MCF 10A (cell line): ENCODE measurements around the gene IKZF5. TPM values are rescaled to one million over a fixed set of nuclear protein-coding genes. Genes with fewer than 3 reads are reported as not detected.

ENCODE experiments used
- BruUV-seq: library from RNA; stranded (reverse); fragments of 400-500 nt; replicated peaks from 2 replicates; lab custom pipeline; 2021; lab: Mats Ljungman, UMichigan
- CTCF ChIA-PET: fragments of 300-600 bp; sonication (Branson Sonifier 250); formaldehyde crosslinking; extraction: SDS; loops from one replicate; lab custom pipeline; 2021; ENCODE audit warnings: antibody characterized with exemption, inconsistent platforms; lab: Yijun Ruan, JAX
- POLR2A ChIA-PET: fragments of 300-600, 350-650 bp; sonication (Branson Sonifier 250); formaldehyde crosslinking; extraction: SDS; loops from one replicate; lab custom pipeline; 2020; ENCODE audit warnings: antibody characterized with exemption, inconsistent platforms; lab: Yijun Ruan, JAX
- DNase-seq: peaks from one replicate; pipeline ENCODE4 v3.0.0-alpha.2; 2018; ENCODE audit not compliant: unreplicated experiment
- H3K27ac Mint-ChIP-seq: one replicate; pipeline ENCODE4 v1.8.0; 2022; ENCODE audit warnings: mild to moderate bottlenecking, low read depth, mixed read lengths; ENCODE audit not compliant: unreplicated experiment
- H3K27me3 Mint-ChIP-seq: one replicate; pipeline ENCODE4 v1.8.0; 2022; ENCODE audit warnings: mixed read lengths; ENCODE audit not compliant: insufficient read depth, unreplicated experiment
- H3K36me3 Mint-ChIP-seq: one replicate; pipeline ENCODE4 v1.8.0; 2022; ENCODE audit warnings: mild to moderate bottlenecking, moderate library complexity, mixed read lengths; ENCODE audit not compliant: insufficient read depth, unreplicated experiment
- H3K4me1 Mint-ChIP-seq: one replicate; pipeline ENCODE4 v1.8.0; 2022; ENCODE audit warnings: mixed read lengths; ENCODE audit not compliant: insufficient read depth, unreplicated experiment
- H3K4me3 Mint-ChIP-seq: one replicate; pipeline ENCODE4 v1.8.0; 2022; ENCODE audit warnings: mild to moderate bottlenecking, moderate library complexity, mixed read lengths; ENCODE audit not compliant: unreplicated experiment
- H3K9me3 Mint-ChIP-seq: one replicate; pipeline ENCODE4 v1.8.0; 2022; ENCODE audit warnings: mixed read lengths; ENCODE audit not compliant: unreplicated experiment
- intact Hi-C: fragments of 100-400 bp; cut with micrococcal nuclease; formaldehyde crosslinking; loops from 2 replicates; pipeline ENCODE4 v1.14.1; 2022
- total RNA-seq: library from RNA; stranded (reverse); gene quantifications from 2 replicates; pipeline ENCODE4 v1.2.3, GENCODE V29; 2022
- TF ChIP-seq, protein P1 (sequence below): fragments of 200-600 bp; IDR thresholded peaks from one replicate; pipeline ENCODE4 v1.8.0; 2022; ENCODE audit warnings: antibody characterized with exemption, mild to moderate bottlenecking; ENCODE audit not compliant: unreplicated experiment

The IKZF5 gene
- total RNA-seq, 1 experiment from 2014 or later, result 16.4 TPM

DNA sequence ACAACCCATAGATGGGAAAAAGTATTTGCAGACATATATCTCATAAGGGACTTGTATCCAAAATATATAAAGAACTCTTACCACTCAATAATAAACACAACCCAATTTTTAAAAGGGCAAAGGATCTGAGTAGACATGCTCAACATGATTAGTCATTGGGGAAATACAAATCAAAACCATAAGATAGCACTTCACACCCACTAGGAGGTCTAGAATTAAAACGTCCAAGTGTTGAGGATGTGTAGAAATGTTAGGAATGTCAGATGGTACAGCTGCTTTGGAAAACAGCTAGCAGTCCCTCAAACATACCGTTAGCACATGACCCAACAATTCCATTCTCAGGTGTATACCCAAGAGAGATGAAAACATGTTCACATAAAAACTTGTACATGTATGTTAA lies 20.1 kb downstream of the IKZF5 start:
- TF ChIP-seq, protein P1, sequence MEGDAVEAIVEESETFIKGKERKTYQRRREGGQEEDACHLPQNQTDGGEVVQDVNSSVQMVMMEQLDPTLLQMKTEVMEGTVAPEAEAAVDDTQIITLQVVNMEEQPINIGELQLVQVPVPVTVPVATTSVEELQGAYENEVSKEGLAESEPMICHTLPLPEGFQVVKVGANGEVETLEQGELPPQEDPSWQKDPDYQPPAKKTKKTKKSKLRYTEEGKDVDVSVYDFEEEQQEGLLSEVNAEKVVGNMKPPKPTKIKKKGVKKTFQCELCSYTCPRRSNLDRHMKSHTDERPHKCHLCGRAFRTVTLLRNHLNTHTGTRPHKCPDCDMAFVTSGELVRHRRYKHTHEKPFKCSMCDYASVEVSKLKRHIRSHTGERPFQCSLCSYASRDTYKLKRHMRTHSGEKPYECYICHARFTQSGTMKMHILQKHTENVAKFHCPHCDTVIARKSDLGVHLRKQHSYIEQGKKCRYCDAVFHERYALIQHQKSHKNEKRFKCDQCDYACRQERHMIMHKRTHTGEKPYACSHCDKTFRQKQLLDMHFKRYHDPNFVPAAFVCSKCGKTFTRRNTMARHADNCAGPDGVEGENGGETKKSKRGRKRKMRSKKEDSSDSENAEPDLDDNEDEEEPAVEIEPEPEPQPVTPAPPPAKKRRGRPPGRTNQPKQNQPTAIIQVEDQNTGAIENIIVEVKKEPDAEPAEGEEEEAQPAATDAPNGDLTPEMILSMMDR, result no peak
- Mint-ChIP-seq H3K9me3 (no peaks in the 10 kb centered on the region), H3K4me3 (no peak overlapping the region), H3K36me3 (peaks cover 23% of the 10 kb centered on the region), H3K27me3 (no peaks in the 10 kb centered on the region), H3K4me1 (no peaks in the 10 kb centered on the region), H3K27ac (no peak overlapping the region)
- CTCF ChIA-PET, result interaction anchor here (1.9 kb wide), 1 partner anchor 8 kb away, joined by 9 read pairs; the partner anchor contains the start of gene PSTK
- POLR2A ChIA-PET, result interaction anchor here (0.8 to 1.1 kb wide), 2 partner anchors 16 to 20 kb away, joined by 4 to 5 read pairs; no protein-coding TSS in a partner anchor
- no TSS peak for BruUV-seq
- intact Hi-C loops, result no loop called here
- no peak for DNase-seq

DNA sequence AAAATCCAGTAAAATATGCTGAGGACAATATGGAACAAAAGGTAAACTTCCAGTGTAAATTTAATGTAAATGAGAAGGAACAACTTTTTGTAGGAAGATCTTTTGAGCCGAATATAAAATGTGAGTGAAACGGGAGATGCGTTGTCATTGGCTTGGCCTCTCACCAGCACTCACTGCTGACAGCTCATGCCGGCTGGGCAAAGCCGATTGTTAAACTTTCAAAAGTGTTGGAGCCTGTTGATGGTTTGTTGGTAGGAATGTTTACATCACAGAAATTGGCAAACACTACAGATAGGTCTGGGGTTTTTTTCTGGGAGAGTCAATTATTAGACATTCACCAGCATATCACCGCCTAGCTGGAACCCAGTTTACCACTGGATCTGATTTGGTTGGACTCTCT lies 22.3 kb downstream of the IKZF5 start:
- Mint-ChIP-seq H3K4me1 (peaks cover 9% of the 10 kb centered on the region), H3K4me3 (no peak overlapping the region), H3K36me3 (peaks cover 18% of the 10 kb centered on the region), H3K9me3 (no peaks in the 10 kb centered on the region), H3K27me3 (no peaks in the 10 kb centered on the region), H3K27ac (no peak overlapping the region)
- ChIA-PET POLR2A (interaction anchor here (1.8 kb wide), 2 partner anchors 8 to 13 kb away, joined by 4 to 6 read pairs; no protein-coding TSS in a partner anchor), CTCF (no interaction called here)
- DNase-seq, result no peak
- intact Hi-C loops, result no loop called here
- BruUV-seq, result no TSS peak
- TF ChIP-seq, protein P1, result no peak

DNA sequence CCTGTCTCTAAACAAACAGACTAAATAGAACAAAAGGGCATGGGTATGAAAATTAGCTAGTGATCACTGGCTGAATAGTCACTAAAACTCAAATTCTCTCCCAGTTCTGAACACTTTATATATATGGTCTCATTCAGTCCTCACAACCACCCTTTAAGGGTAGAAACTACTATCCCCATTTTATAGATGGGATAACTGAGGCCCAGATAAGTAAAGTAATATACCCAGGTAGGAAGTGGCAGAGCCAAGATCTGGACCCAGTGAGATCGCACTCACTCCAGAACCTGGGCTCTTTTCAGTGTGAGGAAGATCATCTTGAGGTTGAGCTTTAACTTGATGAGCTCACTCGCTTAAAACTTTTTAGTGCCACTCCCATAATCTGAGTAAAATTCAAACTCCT lies 23.9 kb downstream of the IKZF5 start:
- no TSS peak for BruUV-seq
- Mint-ChIP-seq H3K4me1 (peaks cover 19% of the 10 kb centered on the region), H3K9me3 (no peaks in the 10 kb centered on the region), H3K27me3 (no peaks in the 10 kb centered on the region), H3K4me3 (no peak overlapping the region), H3K27ac (no peak overlapping the region), H3K36me3 (peaks cover 18% of the 10 kb centered on the region)
- no peak for DNase-seq
- CTCF ChIA-PET, result no interaction called here
- intact Hi-C loops, result no loop called here
- POLR2A ChIA-PET, result interaction anchor here (1.0 to 6.3 kb wide), 4 partner anchors 10 to 31 kb away, joined by 4 to 75 read pairs (median 5); partner anchors contain the start of genes ACADSB, C10orf88 and IKZF5
- TF ChIP-seq, protein P1, result no peak

DNA sequence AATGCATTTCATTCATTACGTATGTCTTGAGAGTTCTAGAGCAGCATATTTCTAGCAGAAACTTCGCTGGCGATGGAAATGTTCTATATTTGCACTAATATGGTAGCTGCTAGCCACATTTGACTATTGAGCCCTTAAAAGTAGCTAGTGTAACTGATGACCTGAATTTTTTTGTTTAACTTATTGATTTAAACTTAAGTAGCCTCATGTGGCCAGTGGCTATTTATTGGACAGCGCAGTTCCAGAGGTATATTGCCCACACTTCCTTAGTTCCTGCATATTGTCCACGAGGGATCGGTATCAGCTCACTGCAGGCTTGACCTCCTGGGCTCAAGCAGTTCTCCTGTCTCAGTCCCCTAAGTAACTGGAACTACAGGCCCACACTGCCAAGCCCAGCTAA lies 24.7 kb downstream of the IKZF5 start:
- peaks cover 20% of the 10 kb centered on the region for H3K4me1 Mint-ChIP-seq
- H3K4me3 Mint-ChIP-seq, result no peak overlapping the region
- no peaks in the 10 kb centered on the region for H3K27me3 Mint-ChIP-seq
- ChIA-PET CTCF (interaction anchor here (0.6 to 1.5 kb wide), 3 partner anchors 15 to 431 kb away, joined by 3 to 4 read pairs (median 3); no protein-coding TSS in a partner anchor), POLR2A (interaction anchor here (1.0 to 6.3 kb wide), 2 partner anchors 23 to 30 kb away, joined by 4 to 75 read pairs; partner anchors contain the start of genes ACADSB, C10orf88 and IKZF5)
- no peak for DNase-seq
- intact Hi-C loops, result no loop called here
- peaks cover 18% of the 10 kb centered on the region for H3K36me3 Mint-ChIP-seq
- no TSS peak for BruUV-seq
- TF ChIP-seq, protein P1, result no peak
- H3K9me3 Mint-ChIP-seq, result no peaks in the 10 kb centered on the region
- H3K27ac Mint-ChIP-seq, result no peak overlapping the region
